Measurements from ENCODE around the gene CCDC17. TPM values are rescaled to one million over a fixed set of nuclear protein-coding genes. Genes with fewer than 3 reads are reported as not detected.

CCDC17 gene
- total and polyA plus RNA-seq, 2 donors (not counting 3 experiments of a cell fraction or from before 2014, with no cell fraction given) = 1.3 to 3.5 TPM

- FAIRE-seq = no peak
- intact Hi-C loops (cut with micrococcal nuclease) = no loop called here
These were observed 19.5 kb upstream of the CCDC17 start for GRCh38 chr1:45643321-45643720.

More at GRCh38 chr1:45643321-45643720, 19.5 kb upstream of the CCDC17 start:
- Histone ChIP-seq H3K4me2 (ENCODE audit: insufficient read depth, low read length) (no peak overlapping the region), H2AFZ (ENCODE audit: low read depth, low read length) (no peak overlapping the region), H3K9me3 (replicated peaks; ENCODE audit: control insufficient read depth, insufficient read depth, low read length) (no peaks in the 10 kb centered on the region), H3K27ac (ENCODE audit: insufficient read depth, low read depth, low read length) (no peak overlapping the region), H3K9me1 (replicated peaks; ENCODE audit: control insufficient read depth, extremely low read depth, insufficient read depth, low read length) (no peaks in the 10 kb centered on the region), H3K9ac (replicated peaks; ENCODE audit: extremely low read depth, insufficient read depth, low read length) (no peak overlapping the region), H3K4me3 (replicated peaks in 1 of 3; ENCODE audit: insufficient read depth in 1 of 3, low read depth in 1 of 3, low read length in 3 of 3) (no peak overlapping the region), H3K27me3 (ENCODE audit: control insufficient read depth in 2 of 2, insufficient read depth in 2 of 2, low read length in 2 of 2) (no peaks in the 10 kb centered on the region), H3K4me1 (ENCODE audit: control insufficient read depth, extremely low read depth, insufficient read depth, low read length) (peaks cover 9% of the 10 kb centered on the region), H3K36me3 (ENCODE audit: control insufficient read depth in 2 of 2, extremely low read depth in 1 of 2, insufficient read depth in 2 of 2, low read length in 2 of 2) (peaks cover 6 to 14% of the 10 kb centered on the region in 2 experiments), H3K79me2 (ENCODE audit: control insufficient read depth, insufficient read depth, low read length) (peaks cover 5% of the 10 kb centered on the region), H4K20me1 (replicated peaks; ENCODE audit: control insufficient read depth, extremely low read depth, insufficient read depth, low read length) (no peaks in the 10 kb centered on the region)
- DNase-seq (ENCODE audit: low read depth, low spot score) = no peak
- dilution Hi-C loops (cut with MboI; ENCODE audit: extremely low pct_ligation_motif_present, low sequenced_read_pairs) = no loop called here
- ChIA-PET CTCF (no interaction called here), POLR2A (no interaction called here)
- BruUV-seq (replicated peaks) = no TSS peak
- TF ChIP-seq POLR2A (IDR thresholded peaks at IDR 0.05; ENCODE audit: low read depth, low read length) (no peak), MAX (IDR thresholded peaks at IDR 0.05; ENCODE audit: insufficient read depth, insufficient read length) (no peak), JUN (IDR thresholded peaks at IDR 0.05; ENCODE audit: borderline replicate concordance, insufficient read depth, insufficient read length, low read depth) (no peak), POLR2AphosphoS5 (IDR thresholded peaks at IDR 0.05; ENCODE audit: insufficient read depth, low read depth, low read length) (no peak), MYC (IDR thresholded peaks at IDR 0.05; ENCODE audit: low read depth, low read length) (no peak), CTCF (IDR thresholded peaks at IDR 0.05; ENCODE audit: extremely low read depth in 1 of 2, insufficient read depth in 1 of 2, low read depth in 1 of 2, low read length in 2 of 2) (no peak), EZH2 (IDR thresholded peaks at IDR 0.05; ENCODE audit: borderline replicate concordance, low read depth, low read length, severe bottlenecking) (no peak), FOS (IDR thresholded peaks at IDR 0.05; ENCODE audit: borderline replicate concordance, insufficient read depth, low read length) (no peak), GATA2 (IDR thresholded peaks at IDR 0.05; ENCODE audit: insufficient read depth, insufficient read length, low read depth, low read length) (no peak)
